ENCODE data around the gene PCBP4.
A peak's percentile ranks its signal among the peaks of the same experiment; 100 is the strongest.

PCBP4 gene

DNA sequence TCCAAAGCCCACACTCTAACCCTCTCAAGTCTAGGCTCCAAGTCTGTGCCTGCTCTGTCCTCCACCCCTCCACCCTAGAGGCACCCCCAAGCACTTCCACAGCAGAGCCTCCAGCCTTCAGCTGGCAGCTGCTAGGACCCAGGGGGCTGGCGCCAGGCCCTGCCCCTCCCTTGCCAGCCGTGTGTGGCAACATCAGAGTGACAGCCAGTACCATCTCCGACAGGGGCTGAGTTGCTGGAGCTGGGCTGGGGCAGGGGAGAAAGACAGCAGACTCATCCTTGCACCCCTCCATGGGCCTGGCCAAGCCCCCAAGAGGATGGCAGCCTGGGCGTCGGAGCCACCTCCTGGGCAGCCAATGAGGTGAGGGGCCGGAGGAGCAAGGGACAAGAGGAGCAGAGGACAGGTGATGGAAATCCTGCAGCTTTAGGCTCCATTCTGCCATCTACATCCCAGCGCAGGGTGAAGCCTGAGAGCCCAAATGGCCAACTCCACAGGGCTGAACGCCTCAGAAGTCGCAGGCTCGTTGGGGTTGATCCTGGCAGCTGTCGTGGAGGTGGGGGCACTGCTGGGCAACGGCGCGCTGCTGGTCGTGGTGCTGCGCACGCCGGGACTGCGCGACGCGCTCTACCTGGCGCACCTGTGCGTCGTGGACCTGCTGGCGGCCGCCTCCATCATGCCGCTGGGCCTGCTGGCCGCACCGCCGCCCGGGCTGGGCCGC is 11.9 kb downstream of the PCBP4 start, which contains the start of gene GPR62:
GPR62 (plus strand) TSS at position 207 of the 718 bp plus-strand sequence; CDS start at position 479, 272 bp downstream.
- DNase-seq (ENCODE audit: low read depth in 2 of 2), result no peak

DNA sequence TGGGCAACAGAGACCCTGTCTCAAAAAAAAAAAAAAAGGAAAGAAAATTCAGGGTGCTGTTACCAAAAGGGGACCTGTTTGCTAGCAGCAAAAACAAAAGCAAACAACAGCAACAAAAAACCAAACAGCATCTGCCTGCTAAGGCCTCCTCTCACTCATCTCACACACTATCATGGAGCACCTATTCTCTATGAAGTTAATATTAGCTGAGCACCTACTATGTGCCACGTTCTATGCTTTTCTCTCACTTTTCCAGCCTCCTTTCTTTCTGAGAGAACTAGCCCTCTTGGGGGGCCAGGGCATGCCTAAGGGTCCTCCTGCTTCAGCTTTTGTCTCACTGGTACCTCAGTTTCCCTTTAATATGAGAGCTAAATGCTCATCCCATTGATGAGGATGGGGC is 12.5 kb downstream of the PCBP4 start:
- no peak for DNase-seq (ENCODE audit: low read depth in 2 of 2)

DNA sequence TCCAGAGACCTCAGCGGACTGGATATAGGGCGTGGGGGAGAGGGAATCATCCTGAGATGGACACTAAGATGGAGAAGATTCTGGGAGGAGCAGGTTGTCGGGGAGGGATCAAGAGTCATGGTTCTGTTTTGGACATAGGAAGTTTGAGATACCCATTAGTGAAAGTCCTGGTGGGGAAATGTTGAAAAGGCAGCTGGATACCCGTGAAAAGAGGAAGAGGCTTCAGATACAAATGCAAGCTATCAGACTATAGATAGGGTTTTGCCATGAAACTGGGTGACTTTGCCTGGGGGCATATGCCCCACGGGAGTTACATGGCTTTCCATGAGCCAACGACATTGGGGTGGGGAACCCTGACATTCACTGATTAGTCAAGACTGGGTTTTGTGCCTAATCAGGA is 13.1 kb downstream of the PCBP4 start:
- DNase-seq (ENCODE audit: low read depth in 2 of 2), result no peak

DNA sequence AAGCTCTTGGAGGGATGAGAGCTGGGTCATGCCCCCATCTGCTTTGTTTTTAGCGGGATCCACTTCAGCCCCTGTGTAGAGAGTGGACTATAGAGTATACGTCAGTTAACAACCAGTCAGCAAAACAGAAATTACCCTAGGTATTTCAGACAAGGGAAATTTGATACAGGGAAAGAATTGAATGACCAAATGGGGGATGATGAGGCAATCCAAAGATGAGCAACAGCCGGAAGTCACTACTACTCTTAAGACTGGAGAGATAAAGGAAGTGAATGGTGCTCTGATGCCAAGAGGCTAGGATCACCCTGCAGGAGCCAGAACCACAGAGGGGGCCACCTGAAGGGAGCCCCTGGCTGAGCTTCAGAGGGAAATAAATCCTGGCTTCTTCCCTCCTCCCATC is 13.8 kb downstream of the PCBP4 start:
- DNase-seq (ENCODE audit: low read depth in 2 of 2), result no peak

DNA sequence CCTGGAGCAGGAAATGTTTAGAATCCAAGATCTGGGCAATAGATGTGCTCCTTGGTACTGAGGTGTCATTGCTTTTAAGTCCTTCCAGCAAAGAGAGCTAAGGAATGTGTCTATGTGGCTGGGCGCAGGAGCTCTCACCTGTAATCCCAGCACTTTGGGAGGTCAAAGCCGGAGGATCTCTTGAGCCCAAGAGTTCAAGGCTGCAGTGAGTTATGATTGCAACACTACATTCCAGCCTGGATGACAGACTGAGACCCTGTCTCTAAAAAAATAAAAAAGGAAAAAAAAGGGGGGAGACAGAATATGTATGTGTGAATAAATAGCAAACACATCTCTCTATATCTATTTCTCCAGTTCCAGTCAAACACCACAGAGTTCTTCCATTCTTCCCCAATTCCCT is 16.4 kb downstream of the PCBP4 start:
- DNase-seq (ENCODE audit: low read depth in 2 of 2), result no peak

DNA sequence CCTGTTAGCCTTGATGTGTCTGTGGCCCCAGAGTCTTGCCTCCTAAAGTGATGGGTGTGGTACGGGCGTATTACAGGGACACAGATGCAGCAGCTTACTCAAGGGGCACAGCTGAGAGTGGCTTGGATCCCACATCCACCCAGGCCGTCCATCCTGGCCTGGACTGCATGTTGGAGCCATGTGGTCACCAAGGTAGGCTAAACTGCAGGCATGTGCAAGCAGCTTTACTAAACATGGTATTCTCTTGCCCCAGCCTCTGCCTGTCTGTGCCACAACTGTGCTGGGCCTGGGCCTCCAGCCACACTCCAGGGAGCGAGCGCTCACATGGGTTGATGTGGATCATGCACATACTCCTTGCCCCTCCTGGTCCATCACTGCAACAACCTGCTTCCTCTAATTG is 18.1 kb downstream of the PCBP4 start:
- DNase-seq (ENCODE audit: low read depth in 2 of 2), result no peak

DNA sequence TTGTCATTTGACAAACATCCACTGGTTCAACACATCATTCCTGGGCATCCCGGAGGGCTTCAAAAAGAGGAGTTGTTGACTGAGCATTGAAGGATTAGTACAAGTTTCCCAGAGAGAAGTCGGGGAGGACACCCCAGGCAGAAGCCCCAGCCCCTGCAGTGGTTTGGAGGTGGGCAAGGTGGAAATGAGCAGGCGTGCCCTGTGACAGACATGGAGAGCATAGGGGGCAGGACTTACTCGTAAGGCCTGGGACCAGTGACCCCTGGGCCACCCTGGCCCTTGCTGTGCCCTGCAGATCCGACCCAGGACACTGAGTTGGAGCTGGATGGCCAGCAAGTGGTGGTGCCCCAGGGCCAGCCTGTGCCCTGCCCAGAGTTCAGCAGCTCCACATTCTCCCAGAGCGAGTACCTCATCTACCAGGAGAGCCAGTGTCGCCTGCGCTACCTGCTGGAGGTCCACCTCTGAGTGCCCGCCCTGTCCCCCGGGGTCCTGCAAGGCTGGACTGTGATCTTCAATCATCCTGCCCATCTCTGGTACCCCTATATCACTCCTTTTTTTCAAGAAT is 19.2 kb downstream of the PCBP4 start:
- DNase-seq (ENCODE audit: low read depth in 2 of 2), result no peak

DNA sequence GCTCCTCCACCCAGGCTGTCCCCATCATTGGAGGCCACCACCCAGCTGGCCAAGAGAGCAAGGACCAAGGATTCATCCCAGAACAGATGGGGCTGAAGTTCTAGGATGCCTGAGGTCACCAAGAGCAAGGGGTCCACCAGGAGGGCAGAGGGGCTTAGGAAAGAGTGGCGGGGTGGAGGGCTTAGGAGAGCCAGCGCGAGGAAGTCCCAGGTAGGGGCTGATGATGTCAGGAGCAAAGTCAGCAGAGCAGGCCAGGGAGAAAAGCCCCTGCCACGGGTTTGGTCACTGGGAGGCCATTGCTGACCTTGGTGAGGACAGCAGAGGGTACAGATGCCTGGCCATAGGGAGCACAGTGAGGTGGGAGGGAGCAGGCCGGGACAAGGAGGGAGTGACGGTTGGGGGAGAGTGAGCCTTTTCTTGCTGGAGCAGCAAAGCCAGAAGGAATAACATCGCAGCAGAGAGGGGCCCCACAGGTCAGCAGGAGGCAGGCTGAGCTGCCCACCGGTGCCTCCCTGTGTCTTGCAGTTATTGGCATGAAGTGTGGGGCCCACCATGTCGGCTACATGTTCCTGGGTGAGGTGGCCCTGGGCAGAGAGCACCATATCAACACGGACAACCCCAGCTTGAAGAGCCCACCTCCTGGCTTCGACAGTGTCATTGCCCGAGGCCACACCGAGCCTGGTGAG is 19.9 kb downstream of the PCBP4 start:
- DNase-seq (ENCODE audit: low read depth in 2 of 2), result no peak

DNA sequence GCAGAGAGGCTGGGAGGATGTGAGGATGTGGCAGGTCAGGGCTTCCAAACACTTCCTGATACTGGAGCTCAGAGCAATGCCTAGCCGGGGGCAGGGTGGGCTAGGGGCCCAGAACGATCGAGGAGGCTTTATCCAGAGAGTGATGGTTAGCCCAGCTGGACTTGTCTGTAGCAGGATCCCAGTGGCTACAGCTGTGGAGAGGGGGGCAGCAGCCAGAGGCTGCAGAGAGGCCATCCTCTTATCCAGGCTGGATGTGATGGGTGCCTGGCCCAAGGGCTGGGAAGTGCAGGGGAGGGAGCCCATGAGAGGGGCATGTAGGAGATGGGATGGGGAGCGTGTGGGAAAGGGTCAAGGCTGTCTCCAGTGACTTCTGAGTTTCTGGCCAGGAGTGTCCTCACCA is 20.5 kb downstream of the PCBP4 start:
- DNase-seq (ENCODE audit: low read depth in 2 of 2), result no peak

DNA sequence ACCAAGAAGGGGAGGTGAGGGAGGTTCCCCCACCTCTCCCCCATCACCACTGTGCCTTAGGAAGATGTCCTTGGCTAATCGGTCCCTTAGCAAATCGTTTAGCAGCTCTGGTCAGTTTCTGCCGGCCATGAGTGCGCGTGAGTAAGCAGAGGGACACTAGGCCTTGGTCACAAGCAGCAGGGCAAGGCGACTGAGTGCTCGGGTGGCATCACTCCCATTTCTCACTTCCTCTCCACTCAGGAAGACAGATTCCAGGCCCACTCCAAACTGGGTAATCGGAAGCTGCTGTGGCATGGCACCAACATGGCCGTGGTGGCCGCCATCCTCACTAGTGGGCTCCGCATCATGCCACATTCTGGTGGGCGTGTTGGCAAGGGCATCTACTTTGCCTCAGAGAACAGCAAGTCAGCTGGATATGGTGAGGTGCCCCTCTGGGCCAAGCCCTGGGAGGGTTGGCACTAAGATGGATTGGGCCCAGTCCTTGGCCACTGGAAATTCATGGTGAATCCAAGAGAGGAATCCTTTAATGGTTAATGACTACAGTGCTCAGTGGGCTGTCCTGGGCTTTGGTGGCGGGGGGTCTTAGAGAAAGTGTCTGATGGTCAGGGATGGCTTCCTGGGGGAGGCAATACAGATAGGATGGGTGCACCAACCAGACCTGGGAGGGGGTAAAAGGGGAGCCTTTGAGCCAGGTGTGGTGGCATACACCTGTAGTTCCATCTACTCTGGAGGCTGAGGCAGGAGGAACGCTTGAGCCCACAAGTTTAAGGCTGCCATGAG is 21.1 kb downstream of the PCBP4 start:
- no peak for DNase-seq (ENCODE audit: low read depth in 2 of 2)

DNA sequence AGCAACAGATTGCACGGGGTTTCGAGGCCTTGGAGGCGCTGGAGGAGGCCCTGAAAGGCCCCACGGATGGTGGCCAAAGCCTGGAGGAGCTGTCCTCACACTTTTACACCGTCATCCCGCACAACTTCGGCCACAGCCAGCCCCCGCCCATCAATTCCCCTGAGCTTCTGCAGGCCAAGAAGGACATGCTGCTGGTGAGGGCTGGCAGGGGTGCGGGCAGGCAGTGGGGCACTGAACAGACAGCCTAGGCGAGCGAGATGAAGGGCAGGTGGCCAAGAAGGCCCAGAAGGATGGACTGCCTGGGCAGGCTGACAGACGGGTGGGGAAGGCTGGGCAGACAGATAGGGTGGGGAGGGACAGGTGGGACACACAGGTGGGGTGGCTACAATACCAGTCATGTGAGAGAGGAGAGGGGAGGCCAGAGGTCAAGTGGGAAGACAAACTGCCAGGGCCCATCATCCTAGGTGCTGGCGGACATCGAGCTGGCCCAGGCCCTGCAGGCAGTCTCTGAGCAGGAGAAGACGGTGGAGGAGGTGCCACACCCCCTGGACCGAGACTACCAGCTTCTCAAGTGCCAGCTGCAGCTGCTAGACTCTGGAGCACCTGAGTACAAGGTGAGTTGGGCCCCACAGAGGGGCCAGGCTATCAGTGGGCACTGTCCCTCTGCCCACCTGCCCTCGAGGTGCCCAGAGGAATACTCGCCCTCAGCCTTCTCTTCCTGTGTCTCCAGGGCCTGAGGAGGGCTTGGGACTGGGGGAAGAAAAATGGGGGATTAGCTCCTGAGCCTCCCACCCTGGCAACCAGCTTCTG is 22.0 kb downstream of the PCBP4 start:
- DNase-seq (ENCODE audit: low read depth in 2 of 2), result no peak

DNA sequence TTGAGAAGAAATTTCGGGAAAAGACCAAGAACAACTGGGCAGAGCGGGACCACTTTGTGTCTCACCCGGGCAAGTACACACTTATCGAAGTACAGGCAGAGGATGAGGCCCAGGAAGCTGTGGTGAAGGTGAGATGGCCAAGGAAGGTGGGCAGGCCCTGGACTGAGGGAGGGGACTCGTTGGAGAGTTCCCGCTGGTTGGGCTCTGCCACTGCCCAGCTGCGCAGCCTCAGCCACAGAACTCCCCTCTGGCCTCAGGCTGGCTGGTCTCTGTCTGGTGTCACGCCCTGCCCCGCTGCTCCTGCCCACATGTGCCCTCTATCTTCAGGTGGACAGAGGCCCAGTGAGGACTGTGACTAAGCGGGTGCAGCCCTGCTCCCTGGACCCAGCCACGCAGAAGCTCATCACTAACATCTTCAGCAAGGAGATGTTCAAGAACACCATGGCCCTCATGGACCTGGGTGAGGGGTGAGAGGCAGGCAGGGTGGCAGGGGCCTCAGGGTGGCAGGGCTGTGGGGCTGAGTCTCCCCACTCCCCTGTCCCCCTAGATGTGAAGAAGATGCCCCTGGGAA is 22.7 kb downstream of the PCBP4 start:
- DNase-seq (ENCODE audit: low read depth in 2 of 2), result no peak

DNA sequence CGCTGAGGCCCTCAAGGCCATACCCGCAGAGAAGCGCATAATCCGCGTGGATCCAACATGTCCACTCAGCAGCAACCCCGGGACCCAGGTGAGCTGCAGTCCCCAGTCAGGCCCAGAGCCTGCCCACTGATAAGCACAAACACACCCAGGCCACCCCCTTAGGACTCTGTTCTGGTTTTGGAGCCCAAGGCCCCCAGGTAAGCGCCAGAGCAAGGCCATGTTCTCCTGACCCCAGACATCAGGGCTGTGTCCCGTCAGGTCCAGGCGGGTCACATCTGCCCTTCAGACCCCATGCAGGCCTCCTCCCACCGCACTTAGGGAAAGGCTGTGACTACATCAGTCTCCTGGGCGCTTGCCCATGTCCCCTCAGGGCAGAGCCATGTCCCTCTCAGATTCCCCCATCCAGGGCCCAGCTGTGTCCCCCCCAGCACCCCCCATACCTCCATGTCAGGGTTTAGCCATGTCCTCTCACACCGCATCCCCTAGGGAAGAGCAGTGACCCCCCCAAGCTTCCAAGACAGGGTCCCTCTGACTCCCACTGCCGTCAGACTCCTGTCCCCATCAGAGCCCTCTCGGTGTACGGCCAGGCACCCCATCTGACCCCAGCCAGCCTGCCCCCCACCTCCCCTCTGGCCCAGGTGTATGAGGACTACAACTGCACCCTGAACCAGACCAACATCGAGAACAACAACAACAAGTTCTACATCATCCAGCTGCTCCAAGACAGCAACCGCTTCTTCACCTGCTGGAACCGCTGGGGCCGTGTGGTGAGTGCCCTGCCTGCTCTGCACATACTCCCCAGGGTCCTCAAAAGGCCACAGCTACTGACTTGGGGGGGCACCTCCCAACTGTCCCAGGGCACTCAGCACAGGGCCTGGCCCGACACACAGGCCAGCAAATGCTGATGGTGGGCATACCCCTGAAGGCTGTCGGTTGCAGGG is 23.5 kb downstream of the PCBP4 start:
- no peak for DNase-seq (ENCODE audit: low read depth in 2 of 2)

DNA sequence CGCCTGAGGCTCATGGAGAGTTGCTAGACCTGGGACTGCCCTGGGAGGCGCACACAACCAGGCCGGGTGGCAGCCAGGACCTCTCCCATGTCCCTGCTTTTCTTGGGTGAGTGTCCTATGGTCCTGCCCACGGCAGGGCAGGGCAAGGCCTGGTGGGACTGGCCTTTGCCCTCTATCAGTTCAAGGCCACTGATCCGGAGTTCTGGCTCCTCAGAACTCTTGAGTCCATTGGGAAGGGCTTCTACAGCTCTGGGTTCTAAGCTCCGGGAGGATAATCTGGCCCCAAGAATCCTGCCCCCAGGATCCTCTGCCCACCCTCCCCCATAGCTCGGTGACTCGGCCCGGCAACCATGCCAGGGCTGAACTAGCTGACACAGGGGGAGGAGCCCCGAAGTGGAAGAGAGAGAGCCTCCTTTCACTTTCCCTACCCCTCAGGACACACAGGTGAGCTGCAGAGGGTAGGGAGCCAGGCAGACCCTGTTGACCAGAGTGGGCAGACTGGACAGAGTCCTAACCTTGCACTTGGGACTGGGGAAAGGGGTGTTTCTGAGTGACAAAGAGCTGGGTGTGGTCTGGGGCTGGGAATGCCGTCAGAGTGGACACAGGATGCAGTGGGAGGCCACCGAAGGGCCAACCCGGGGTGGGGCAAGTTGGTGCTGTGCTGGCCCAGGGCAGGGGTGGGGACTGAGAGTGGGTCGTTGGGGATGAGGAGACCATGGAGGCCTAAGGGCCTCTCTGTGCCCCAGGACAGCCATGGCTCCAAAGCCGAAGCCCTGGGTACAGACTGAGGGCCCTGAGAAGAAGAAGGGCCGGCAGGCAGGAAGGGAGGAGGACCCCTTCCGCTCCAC is 24.4 kb downstream of the PCBP4 start:
- DNase-seq (ENCODE audit: low read depth in 2 of 2), result peak in 1 of 2 donors; percentile 28

DNA sequence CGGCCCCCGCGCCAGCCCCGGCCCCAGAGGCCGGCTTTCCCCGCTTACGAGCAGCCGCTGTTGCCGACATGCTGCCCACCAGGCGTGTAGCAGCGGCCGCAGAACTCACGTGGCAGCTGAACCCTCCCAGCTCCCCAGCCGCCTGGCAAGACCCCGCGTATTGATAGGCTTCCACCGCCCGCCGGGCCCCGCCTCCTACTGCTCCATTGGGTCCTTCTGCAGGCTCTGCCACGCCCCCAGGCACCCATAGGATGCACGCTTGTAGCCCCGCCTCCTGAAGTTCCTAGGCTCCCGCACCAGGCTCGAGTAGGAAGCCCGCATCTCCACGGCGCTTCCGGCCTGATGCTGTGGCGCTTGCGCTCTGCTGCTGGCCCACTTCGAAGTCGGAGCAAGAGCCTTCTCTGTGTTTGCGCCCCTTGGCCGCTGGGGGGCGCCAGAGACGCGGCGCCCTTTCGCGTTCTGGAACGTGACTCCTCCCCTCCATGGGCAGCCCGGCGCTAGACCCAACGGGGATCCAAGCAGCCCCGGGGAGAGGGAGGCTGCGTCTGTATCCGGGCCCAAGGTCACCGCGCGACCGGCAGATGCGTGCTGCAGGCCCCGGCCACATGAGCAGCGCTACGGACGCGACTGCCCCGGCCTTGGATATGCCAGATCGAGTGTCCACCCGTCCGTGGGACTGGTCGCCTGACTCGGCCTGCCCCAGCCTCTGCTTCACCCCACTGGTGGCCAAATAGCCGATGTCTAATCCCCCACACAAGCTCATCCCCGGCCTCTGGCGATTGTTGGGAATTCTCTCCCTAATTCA is 25.3 kb downstream of the PCBP4 start, which contains the start of the genes PARP3 and RRP9:
PARP3 (plus strand) TSS at position 566 of the 805 bp plus-strand sequence. CDS start 993 bp downstream, outside the sequence.
RRP9 (minus strand) TSS at position 107 of the 805 bp plus-strand sequence; CDS start at position 70, 37 bp downstream.
- peak; percentile 97 to 99 for DNase-seq (ENCODE audit: low read depth in 2 of 2)

DNA sequence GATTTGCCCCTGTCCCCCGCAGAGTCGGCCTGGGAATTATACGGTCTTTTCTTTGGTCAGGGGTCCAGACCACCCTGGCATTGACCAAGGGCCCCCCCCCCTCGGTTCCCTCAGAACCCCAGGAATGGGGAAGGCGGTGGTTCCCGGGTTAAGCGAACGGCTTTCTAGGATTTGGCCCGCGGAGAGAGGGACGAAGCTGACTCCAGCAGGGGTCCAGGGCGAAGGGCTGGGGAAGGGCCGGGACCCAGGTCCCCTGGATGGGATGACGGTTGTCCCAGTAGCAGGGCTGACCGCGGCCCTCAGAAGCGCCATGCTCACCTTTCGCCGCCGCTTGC is 25.8 kb downstream of the PCBP4 start:
- no peak for DNase-seq (ENCODE audit: low read depth in 2 of 2)

DNA sequence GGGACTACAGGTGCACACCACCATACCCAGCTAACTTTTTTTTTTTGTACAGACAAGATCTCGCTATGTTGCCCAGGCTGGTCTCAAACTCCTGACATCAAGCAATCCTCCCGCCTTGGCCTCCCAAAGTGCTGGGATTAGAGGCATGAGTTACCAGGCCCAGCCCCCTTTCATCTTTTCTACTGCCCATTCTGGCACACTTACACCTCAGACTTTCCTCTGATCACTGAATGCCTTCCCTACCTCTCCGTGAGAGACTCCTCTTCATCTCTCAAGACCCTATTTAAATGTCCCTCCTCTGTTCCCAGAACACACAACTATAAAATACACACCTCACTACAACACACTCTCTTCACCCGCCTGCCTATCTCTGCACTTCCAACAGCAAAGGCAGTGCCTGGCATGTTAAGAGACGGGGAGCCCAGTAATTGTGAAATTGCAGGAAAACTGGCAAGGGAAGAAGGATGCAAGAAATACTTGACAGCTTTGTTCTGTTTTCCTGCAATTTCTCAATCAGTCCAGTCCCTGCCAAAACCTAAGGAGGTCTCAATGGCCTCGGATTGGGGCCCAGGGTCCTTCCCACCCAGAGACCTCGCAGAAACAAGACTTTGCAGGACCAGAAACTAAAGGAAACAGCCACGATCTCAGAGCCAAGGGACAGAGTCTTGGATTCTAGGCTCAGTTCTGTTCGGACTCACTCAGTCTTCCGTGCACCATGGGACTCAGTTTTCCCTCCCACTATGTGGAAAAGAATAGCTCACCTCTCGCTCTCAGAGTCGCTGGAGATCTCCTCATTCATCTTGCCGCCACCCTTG is 26.4 kb downstream of the PCBP4 start:
- no peak for DNase-seq (ENCODE audit: low read depth in 2 of 2)

Measured in stimulated activated CD4-positive, alpha-beta T cell treated with anti-CD3 and anti-CD28 coated beads, Interleukin-1b, Interleukin-23, amount 100 ng/mL, for 1 hour (primary cell).